Activated CD4-positive, alpha-beta T cell treated with anti-CD3 and anti-CD28 coated beads, Interleukin-2, amount 50 U/mL, for 4 hours (primary cell): ENCODE data around the gene NAV1.
A peak's percentile ranks its signal among the peaks of the same experiment; 100 is the strongest.

Source experiments
- DNase-seq, 2 experiments: peaks; one replicate each; pipeline ENCODE4 v3.0.0-alpha.2; 2020

NAV1 gene

DNA sequence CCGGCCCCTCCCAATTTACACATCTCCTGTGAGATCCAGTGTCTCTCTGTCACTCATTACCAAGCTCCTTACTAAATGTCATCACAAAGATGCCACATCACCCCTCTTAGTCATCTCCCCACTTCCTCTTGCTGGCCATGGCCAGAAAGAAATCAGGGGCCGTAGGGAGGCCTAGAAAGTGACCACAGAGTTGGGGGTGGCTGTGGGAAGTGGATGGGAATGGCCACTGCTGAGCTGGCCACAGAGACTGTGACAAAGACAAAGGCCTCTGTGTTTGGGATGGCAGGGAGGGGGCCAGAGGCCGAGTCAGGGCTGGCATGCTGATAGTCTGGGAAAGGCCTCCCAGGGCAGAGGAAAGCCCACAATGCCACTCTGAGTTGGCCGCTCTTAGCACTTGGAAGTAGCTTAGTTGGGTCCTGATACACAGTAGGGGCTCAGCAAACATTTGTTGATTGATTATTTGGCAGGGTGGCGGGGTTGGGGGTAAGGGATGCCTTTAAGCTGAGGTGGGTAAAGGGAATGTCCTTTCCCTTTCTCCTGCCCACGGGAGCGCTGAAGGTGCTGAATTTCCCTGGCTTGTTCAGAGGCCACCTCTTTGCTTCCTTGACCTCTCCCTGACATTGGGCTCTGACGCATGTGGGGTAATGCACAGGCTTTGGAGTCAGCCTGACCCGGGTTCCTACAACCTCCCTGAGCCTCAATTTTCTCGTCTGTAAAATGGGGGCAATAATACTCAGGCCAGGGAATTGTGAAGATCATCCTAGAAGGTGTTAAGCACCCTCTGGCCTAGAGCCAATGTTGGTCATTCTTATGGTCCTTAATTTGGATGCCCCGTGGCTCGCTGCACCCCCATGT is 13.2 kb downstream of the NAV1 start:
- no peak for DNase-seq

- DNase-seq = no peak
These were observed 14.0 kb downstream of the NAV1 start for GRCh38 chr1:201552941-201553351.

GRCh38 chr1:201553496-201554189 is 14.7 kb downstream of the NAV1 start:
- DNase-seq = no peak

DNA sequence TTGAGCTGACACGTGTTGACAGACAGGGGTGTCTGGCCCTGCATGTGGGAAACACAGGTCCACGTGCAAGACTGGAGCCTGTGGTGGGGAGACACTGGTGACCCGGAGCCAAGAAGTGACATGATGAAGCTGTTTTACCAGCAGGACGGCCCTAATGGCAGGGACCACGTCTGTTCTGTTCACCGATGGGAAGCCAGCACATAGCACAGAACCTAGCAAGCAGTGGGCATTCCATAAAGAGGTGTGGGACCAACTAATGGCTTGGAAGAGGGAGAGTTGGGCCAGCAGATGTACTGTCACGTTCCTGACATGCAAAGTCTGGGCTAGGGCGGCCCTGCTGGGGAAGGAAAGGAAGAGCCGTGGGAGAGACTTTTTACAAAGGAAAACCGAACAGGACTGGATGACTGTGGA is 15.3 kb downstream of the NAV1 start:
- DNase-seq = no peak

- DNase-seq = no peak
These were observed 16.1 kb downstream of the NAV1 start for GRCh38 chr1:201554789-201555592.

DNA sequence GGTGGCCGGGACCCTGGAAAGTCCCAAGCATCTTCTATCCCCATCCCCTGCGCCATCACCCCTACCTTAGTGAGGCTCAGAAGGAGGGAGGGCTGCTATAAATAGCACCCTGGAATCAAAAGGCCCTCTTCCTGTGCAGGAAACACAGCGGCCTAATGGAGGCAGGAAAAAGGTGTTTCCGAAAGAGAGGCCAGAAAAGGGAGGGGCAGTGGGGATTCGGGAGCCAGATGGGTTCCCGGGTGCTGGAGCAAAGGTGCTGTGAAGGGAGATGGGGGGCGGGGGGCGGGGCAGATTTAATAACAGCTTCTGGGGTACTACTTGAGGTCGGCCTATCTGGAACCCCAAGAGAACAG is 16.6 kb downstream of the NAV1 start:
- DNase-seq = no peak

GRCh38 chr1:201556841-201557571 is 18.1 kb downstream of the NAV1 start:
- no peak for DNase-seq

GRCh38 chr1:201557572-201557958 is 18.6 kb downstream of the NAV1 start:
- DNase-seq = no peak

DNA sequence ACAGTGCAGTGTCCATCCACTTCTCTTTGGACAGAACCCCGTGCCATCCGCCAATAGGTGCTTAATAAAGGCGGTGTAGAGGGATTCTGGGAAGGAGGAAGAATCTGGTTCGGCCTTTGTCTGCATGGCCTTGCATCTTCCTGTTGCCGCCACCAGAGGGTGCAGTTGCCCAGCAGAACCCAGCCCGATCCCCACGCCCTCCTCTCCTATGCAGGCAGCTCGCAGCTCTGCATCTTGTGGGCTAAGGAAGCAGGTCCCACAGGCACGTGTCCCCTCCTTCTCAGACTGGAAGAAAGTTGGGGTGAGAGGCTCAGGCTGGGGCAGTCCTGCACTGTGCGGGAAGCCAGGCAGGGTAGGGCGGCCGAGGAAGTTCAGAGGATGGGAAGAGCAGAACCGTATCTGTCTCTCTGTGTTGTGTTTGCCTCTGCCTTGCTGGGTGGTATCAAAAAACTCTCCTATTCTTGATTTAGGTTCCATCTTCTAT is 20.8 kb downstream of the NAV1 start:
- peak; percentile 50 for DNase-seq

GRCh38 chr1:201560328-201561194 is 21.6 kb downstream of the NAV1 start:
- no peak for DNase-seq

DNA sequence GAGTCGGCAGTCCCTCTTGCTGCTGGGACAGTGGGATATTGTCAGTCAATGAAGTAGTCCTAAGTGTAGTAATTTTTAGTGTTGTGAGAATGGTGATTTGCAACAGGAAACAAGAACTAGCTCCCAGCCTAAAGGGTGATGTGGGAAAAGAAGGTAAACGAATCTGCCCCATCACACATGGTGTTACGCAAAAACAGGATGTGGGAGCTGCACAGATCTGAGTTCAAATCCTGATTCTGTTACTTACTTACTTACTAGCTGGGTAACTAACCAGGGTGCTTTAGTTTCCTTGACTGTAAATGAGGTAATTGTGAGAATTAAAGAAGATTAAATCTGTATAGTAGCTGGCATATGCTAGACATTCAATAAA is 22.3 kb downstream of the NAV1 start:
- no peak for DNase-seq

DNA sequence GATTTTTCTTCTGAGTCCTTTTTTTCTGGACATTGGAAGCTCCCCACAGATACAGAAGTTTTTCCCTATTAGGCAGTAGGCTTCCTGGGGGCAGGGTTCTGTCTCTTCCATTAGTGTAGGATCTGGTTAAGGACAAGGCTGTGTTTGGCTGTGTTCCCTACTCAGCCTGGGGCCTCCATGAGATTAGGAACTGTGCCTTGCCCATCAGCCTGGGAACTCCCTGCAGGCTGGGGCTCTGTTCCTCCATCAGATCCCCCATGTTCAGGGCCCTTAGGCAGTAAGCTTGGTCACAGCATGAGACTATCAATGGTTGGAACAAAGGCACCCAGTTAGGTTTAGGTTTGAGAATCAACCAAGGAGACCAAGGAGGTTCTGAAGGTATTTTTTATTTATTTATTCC is 22.7 kb downstream of the NAV1 start:
- no peak for DNase-seq

GRCh38 chr1:201562257-201562656 is 23.3 kb downstream of the NAV1 start:
- no peak for DNase-seq

DNA sequence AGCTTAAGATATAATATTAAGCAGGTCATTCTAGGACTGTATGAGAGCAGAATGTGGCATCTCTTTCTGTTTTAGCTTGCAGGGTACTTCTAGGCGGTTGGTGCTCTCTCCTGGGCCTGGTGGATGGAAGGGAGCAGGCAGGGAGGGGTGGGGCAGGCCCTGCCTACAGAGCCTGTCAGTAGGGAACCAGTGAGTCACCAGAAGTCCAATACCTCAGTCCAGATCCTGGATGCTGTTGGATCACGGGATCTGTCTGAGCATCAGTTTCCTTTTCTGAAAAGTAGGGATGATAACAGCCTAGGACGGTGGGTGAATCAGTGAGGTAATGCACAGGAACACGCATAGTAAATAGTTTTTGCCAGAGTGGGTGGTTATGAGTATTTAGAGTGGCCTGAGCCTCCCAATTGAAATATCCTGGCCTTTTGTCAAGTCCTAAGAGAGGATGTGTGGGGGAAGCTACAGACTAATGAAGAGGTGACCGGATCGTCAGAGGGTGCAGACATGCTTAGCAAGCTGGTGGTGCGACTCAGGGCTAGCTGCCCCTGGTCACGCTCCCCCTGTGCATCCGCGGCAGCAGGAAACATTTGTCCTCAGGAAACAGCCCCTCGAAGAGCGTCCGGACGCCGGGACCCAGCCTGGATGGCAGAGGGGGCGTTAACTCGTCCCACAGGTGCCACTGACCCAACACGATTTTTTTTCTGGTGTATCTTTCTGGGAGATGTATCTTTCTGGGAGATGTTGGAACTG is 23.9 kb downstream of the NAV1 start:
- DNase-seq = no peak

- no peak for DNase-seq
These were observed 24.5 kb downstream of the NAV1 start for GRCh38 chr1:201563406-201563780.

GRCh38 chr1:201563941-201564340 is 25.0 kb downstream of the NAV1 start:
- DNase-seq = no peak

- DNase-seq = no peak
These were observed 26.2 kb downstream of the NAV1 start for GRCh38 chr1:201565024-201565730.

GRCh38 chr1:201565771-201566528 is 27.0 kb downstream of the NAV1 start:
- DNase-seq = no peak

DNA sequence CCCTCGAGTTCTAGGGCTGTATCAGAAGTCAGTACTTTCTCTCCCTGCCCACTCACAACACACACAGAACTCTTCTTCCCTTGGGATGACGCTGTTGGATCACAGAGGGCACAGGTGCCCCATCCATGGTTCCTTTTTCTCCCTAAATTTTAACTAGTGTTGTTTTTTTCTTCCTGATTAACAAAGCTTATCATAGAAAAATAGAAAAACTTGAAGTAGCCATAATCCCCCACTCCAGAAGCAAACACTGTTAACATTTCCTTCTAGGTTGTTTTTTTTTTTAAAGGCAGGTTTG is 27.5 kb downstream of the NAV1 start:
- no peak for DNase-seq
